K562 (cell line): Measurements from ENCODE around the gene RND1. TPM values are rescaled to one million over a fixed set of nuclear protein-coding genes. Genes with fewer than 3 reads are reported as not detected.
"Not testable (repeated sequence)": the region's sequence is repeated elsewhere in the genome, so short reads cannot be mapped to it uniquely, and the experiment has no call there.

ENCODE experiments used
- ATAC-seq: fragments of 200-7000 bp; cut with Tn5 transposase; 3 replicates; pipeline ENCODE4 v1.9.1; 2020; ENCODE audit warnings: moderate library complexity
- BruUV-seq: library from RNA; stranded (reverse); fragments of 400-500 nt; replicated peaks from 2 replicates; lab custom pipeline; 2021; lab: Mats Ljungman, UMichigan
- CTCF ChIA-PET: fragments of 300-600 bp; formaldehyde crosslinking; extraction: SDS; loops from one replicate; lab custom pipeline; 2021; ENCODE audit warnings: low intra/inter-chr PET ratio; lab: Yijun Ruan, JAX
- POLR2A ChIA-PET: fragments of 300-600, 350-650 bp; sonication (Branson Sonifier 250); formaldehyde crosslinking; extraction: SDS; loops from one replicate; lab custom pipeline; 2021; ENCODE audit warnings: antibody characterized with exemption, inconsistent platforms; lab: Yijun Ruan, JAX
- DNase-seq, 4 experiments: peaks; one replicate each; pipeline versions ENCODE4 v3.0.0 to v3.0.0-alpha.2; 2011 to 2018; ENCODE audit warnings: low spot score in 3 of 4, mixed read lengths in 3 of 4; ENCODE audit errors: extremely low read depth in 1 of 4
- FAIRE-seq: peaks from 2 replicates; lab custom pipeline; 2011; peaks lifted over from hg19 to GRCh38; lab: Jason Lieb, UNC
- H2AFZ ChIP-seq: 2 replicates; pipeline ENCODE4 v1.6.0; 2011; ENCODE audit warnings: low read depth, low read length, control low read depth, inconsistent platforms
- H3K27ac ChIP-seq: fragments of 200-600 bp; 3 replicates; pipeline ENCODE4 v1.8.0; 2011; ENCODE audit warnings: low read depth, mild to moderate bottlenecking, control low read depth, inconsistent platforms, low read length, moderate library complexity, mixed read lengths; ENCODE audit errors: extremely low read depth
- H3K27me3 ChIP-seq, 2 experiments: fragments of 300-600 bp in 1 of 2; 2 replicates in 1 of 2; 3 replicates in 1 of 2; pipeline versions ENCODE4 v1.6.0 to v1.8.0; 2011; ENCODE audit warnings: inconsistent platforms in 2 of 2, low read length in 2 of 2, mild to moderate bottlenecking in 1 of 2, mixed read lengths in 1 of 2, moderate library complexity in 1 of 2; ENCODE audit not compliant: control insufficient read depth in 2 of 2, insufficient read depth in 2 of 2
- H3K36me3 ChIP-seq: fragments of 300-600 bp; 3 replicates; pipeline ENCODE4 v1.8.0; 2011; ENCODE audit warnings: mild to moderate bottlenecking, low read length, inconsistent platforms; ENCODE audit not compliant: control insufficient read depth, insufficient read depth
- H3K4me1 ChIP-seq, 2 experiments: fragments of 200-600 bp in 1 of 2; replicated peaks in 1 of 2; 2 replicates in 1 of 2; 3 replicates in 1 of 2; pipeline versions ENCODE4 v1.5.1 to v1.8.0; 2011; ENCODE audit warnings: inconsistent platforms in 2 of 2, low read length in 2 of 2, mild to moderate bottlenecking in 1 of 2, mixed read lengths in 1 of 2, moderate library complexity in 1 of 2; ENCODE audit not compliant: control insufficient read depth in 2 of 2, insufficient read depth in 2 of 2
- H3K4me2 ChIP-seq: 2 replicates; pipeline ENCODE4 v1.6.1; 2011; ENCODE audit warnings: low read length, control low read depth, inconsistent platforms, mixed read lengths; ENCODE audit not compliant: insufficient read depth
- H3K4me3 ChIP-seq: fragments of 200-600 bp; sonication (generic), shearing (Covaris generic); 2 replicates; pipeline ENCODE4 v1.5.1; 2016; ENCODE audit warnings: control low read depth, inconsistent platforms
- H3K79me2 ChIP-seq: fragments of 200-600 bp; 3 replicates; pipeline ENCODE4 v1.8.0; 2011; ENCODE audit warnings: low read length, inconsistent platforms; ENCODE audit not compliant: control insufficient read depth, insufficient read depth
- H3K9ac ChIP-seq, 2 experiments: 2 replicates each; pipeline versions ENCODE4 v1.6.0 to v1.6.1; 2011; ENCODE audit warnings: low read depth in 2 of 2, low read length in 2 of 2, control low read depth in 1 of 2, inconsistent platforms in 1 of 2, mild to moderate bottlenecking in 1 of 2, mixed read lengths in 1 of 2; ENCODE audit not compliant: insufficient read depth in 1 of 2
- H3K9me1 ChIP-seq: one replicate; pipeline ENCODE4 v1.6.0; 2011; ENCODE audit warnings: inconsistent platforms, mild to moderate bottlenecking, low read length, moderate library complexity; ENCODE audit not compliant: control insufficient read depth, insufficient read depth
- H3K9me3 ChIP-seq: replicated peaks from 2 replicates; pipeline ENCODE4 v1.5.1; 2011; ENCODE audit warnings: low read depth, low read length, inconsistent platforms; ENCODE audit not compliant: control insufficient read depth, insufficient read depth
- H4K20me1 ChIP-seq: replicated peaks from 2 replicates; pipeline ENCODE4 v1.6.1; 2011; ENCODE audit warnings: low read length, inconsistent platforms, mixed read lengths; ENCODE audit not compliant: control insufficient read depth, insufficient read depth
- C11orf30 ChIP-seq: fragments of 450-650 bp; IDR thresholded peaks from 2 replicates; pipeline ENCODE4 v1.6.1; 2016; ENCODE audit warnings: low read depth, mild to moderate bottlenecking
- CC2D1A ChIP-seq: fragments of 450-650 bp; IDR thresholded peaks from 2 replicates; pipeline ENCODE4 v1.6.1; 2017; ENCODE audit warnings: mild to moderate bottlenecking
- CXXC5 ChIP-seq: fragments of 250-450 bp; sonication (Bioruptor Pico); IDR thresholded peaks from 2 replicates; pipeline ENCODE4 v1.8.0; 2022; ENCODE audit warnings: inconsistent platforms, mild to moderate bottlenecking, moderate library complexity
- HCFC1 ChIP-seq: IDR thresholded peaks from 2 replicates; pipeline ENCODE4 v1.6.1; 2012; ENCODE audit warnings: low read depth, low read length, improper control_type of control experiment
- HDAC2 ChIP-seq: fragments of 450-650 bp; IDR thresholded peaks from 2 replicates; pipeline ENCODE4 v1.6.1; 2016; ENCODE audit warnings: mild to moderate bottlenecking
- KDM5B ChIP-seq: fragments of 200-600 bp; sonication (generic); IDR thresholded peaks from 2 replicates; pipeline ENCODE4 v1.6.1; 2012; ENCODE audit warnings: low read depth, mild to moderate bottlenecking, moderate library complexity, low read length, control low read depth, inconsistent platforms; ENCODE audit not compliant: insufficient replicate concordance
- MAX ChIP-seq: sonication (generic); formaldehyde crosslinking; IDR thresholded peaks from 2 replicates; pipeline ENCODE4 v1.9.0; 2022; ENCODE audit warnings: mild to moderate bottlenecking, missing genetic modification reagents
- MAZ ChIP-seq, 2 experiments: fragments of 450-650 bp in 1 of 2; sonication (generic) in 1 of 2; formaldehyde crosslinking; IDR thresholded peaks in 1 of 2; conservative IDR thresholded peaks in 1 of 2; 2 replicates each; pipeline versions ENCODE4 v1.4.0 to v1.5.0; 2020; ENCODE audit warnings: mild to moderate bottlenecking in 1 of 2, missing genetic modification reagents in 1 of 2
- MXI1 ChIP-seq: IDR thresholded peaks from 2 replicates; pipeline ENCODE4 v1.6.1; 2011; ENCODE audit warnings: low read depth, mild to moderate bottlenecking, improper control_type of control experiment, low read length
- PTBP1 ChIP-seq: fragments of 200-400 bp; formaldehyde crosslinking; IDR thresholded peaks from 2 replicates; pipeline ENCODE4 v1.6.1; 2017; ENCODE audit warnings: low read depth, low read length
- RBM17 ChIP-seq: fragments of 200-400 bp; formaldehyde crosslinking; IDR thresholded peaks from 2 replicates; pipeline ENCODE4 v1.6.1; 2017; ENCODE audit warnings: low read depth, mild to moderate bottlenecking, low read length, borderline replicate concordance
- SRSF9 ChIP-seq: fragments of 200-400 bp; formaldehyde crosslinking; IDR thresholded peaks from 2 replicates; pipeline ENCODE4 v1.6.1; 2017; ENCODE audit warnings: low read depth, low read length, borderline replicate concordance
- ZEB2 ChIP-seq: fragments of 450-650 bp; IDR thresholded peaks from 2 replicates; pipeline ENCODE4 v1.6.1; 2016
- ZNF134 ChIP-seq: fragments of 250-450 bp; sonication (Bioruptor Pico); conservative IDR thresholded peaks from 2 replicates; pipeline ENCODE4 v1.4.0; 2020
- ZNF445 ChIP-seq: fragments of 250-450 bp; sonication (Bioruptor Pico); IDR thresholded peaks from 2 replicates; pipeline ENCODE4 v1.4.0; 2020; ENCODE audit warnings: low read depth, mild to moderate bottlenecking, moderate library complexity
- WGBS: fragments of 100-300 bp; shearing (Covaris generic); methylation state at CpG from one replicate; pipeline ENCODE4 v1.1.6; 2016; ENCODE audit warnings: low coverage, mixed read lengths; ENCODE audit not compliant: insufficient coverage; ENCODE audit errors: missing lambda C conversion rate; 5-methylcytosine and 5-hydroxymethylcytosine counted together
- in situ Hi-C: fragments of 300-500 bp; cut with MboI; formaldehyde crosslinking; loops from 4 replicates; pipeline ENCODE4 v1.15.0; 2018; ENCODE audit warnings: inconsistent platforms, mixed read lengths
- intact Hi-C: fragments of 100-400 bp; cut with micrococcal nuclease; formaldehyde crosslinking; loops from 2 replicates; pipeline ENCODE4 v1.14.2; 2022
- polyA plus RNA-seq, 8 experiments: library from polyadenylated mRNA; depleted of rRNA in 4 of 8; stranded (reverse) in 5 of 8; unstranded in 3 of 8; fragments of >200 nt; fragmentation: Nextera tagmentation in 2 of 8; fragmentation: Illumina TruSeq in 1 of 8; extraction: Ambion mirVana in 2 of 8; extraction: Trizol in 1 of 8; gene quantifications; 2 replicates each; pipeline versions ENCODE4 v1.2.1 to v1.2.3, GENCODE V29; 2011 to 2014; ENCODE audit warnings: inconsistent platforms in 1 of 8, missing spikeins in 1 of 8
- total RNA-seq, 7 experiments: library from RNA; depleted of rRNA in 6 of 7; stranded (reverse); fragments of >200 nt in 6 of 7; fragmentation: Illumina TruSeq in 2 of 7; extraction: Trizol in 2 of 7; gene quantifications; 2 replicates each; pipeline versions ENCODE4 v1.2.1 to v1.2.3, GENCODE V29; 2011 to 2021; ENCODE audit warnings: low replicate concordance in 1 of 7
- TF ChIP-seq, protein P1 (sequence below): conservative IDR thresholded peaks from 2 replicates; pipeline ENCODE4 v1.6.1; 2011; ENCODE audit warnings: low read depth, mild to moderate bottlenecking, low read length; ENCODE audit not compliant: control insufficient read depth
- TF ChIP-seq, protein P2 (sequence below): fragments of 250-450 bp; sonication (Bioruptor Pico); IDR thresholded peaks from 2 replicates; pipeline ENCODE4 v1.5.1; 2021; ENCODE audit warnings: mild to moderate bottlenecking

The RND1 gene
- total and polyA plus RNA-seq, 9 of the 15 experiments (the other 6 are each of a cell fraction or from before 2014, with no cell fraction given), result 0.18 to 0.78 (median 0.58) TPM; not detected in 2

DNA sequence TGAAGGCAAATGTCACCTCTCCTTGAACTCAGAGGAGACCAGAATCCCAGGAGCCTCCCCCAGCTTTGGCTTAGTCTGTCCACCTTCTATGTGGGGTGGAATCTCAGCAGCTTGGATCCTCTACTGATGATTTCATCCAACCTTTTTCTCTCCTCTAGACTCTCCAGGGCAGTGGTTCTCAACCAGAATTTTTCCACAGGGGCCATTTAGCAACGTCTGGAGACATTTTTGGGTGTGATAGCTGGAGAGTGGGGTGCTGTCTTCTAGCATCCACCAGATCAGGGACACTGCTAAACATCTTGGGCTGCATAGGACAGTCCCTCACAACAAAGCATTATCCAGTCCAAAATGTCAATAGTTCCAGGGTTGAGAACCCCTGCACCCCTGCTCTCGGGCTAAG, 9.3 kb downstream of the RND1 start:
- no peak overlapping the region for H3K27ac ChIP-seq
- DNase-seq, result no peak

GRCh38 chr12:48854932-48855331, 10.7 kb downstream of the RND1 start:
- Histone ChIP-seq H3K36me3 (peaks cover 10% of the 10 kb centered on the region), H3K79me2 (peaks cover 29% of the 10 kb centered on the region), H3K4me1 (peaks cover 6 to 12% of the 10 kb centered on the region in 2 experiments; a peak in 4 of 5 replicates)
- BruUV-seq, H3K9me1 ChIP-seq, DNase-seq, ATAC-seq, H3K9me3 ChIP-seq, intact Hi-C loops, H3K4me3 ChIP-seq, H4K20me1 ChIP-seq, FAIRE-seq, H3K27me3 ChIP-seq, in situ Hi-C loops, H3K4me2 ChIP-seq, H3K9ac ChIP-seq, H2AFZ ChIP-seq, H3K27ac ChIP-seq: not testable (repeated sequence)
- POLR2A ChIA-PET, result interaction anchor here (1.5 to 1.9 kb wide), 2 partner anchors 11 to 28 kb away, joined by 3 to 8 read pairs; partner anchors contain the start of gene RND1
- CTCF ChIA-PET, result interaction anchor here (3.4 kb wide), 1 partner anchor 82 kb away, joined by 29 read pairs; no protein-coding TSS in a partner anchor
- WGBS, result 40% methylated on average over 10 of the region's 10 CpGs

More for the DNA sequence above, 9.3 kb downstream of the RND1 start:
- Histone ChIP-seq H3K4me2 (no peak overlapping the region), H4K20me1 (no peaks in the 10 kb centered on the region), H3K9ac (no peak overlapping the region), H3K9me3 (no peaks in the 10 kb centered on the region), H3K9me1 (no peaks in the 10 kb centered on the region), H3K4me3 (no peak overlapping the region), H2AFZ (no peak overlapping the region), H3K4me1 (peaks cover 0 to 3% of the 10 kb centered on the region in 2 experiments; a peak in 3 of 5 replicates), H3K27me3 (peaks cover 3 to 12% of the 10 kb centered on the region in 2 experiments; a peak in 2 of 5 replicates), H3K36me3 (no peaks in the 10 kb centered on the region), H3K79me2 (peaks cover 14% of the 10 kb centered on the region)
- in situ Hi-C loops (no loop called here), intact Hi-C loops (no loop called here)
- BruUV-seq, result no TSS peak
- FAIRE-seq (no peak), ATAC-seq (no peak)
- CTCF ChIA-PET, result no interaction called here
- 6% methylated on average over 2 of the region's 2 CpGs for WGBS
- TF ChIP-seq RBM17 (no peak), MXI1 (no peak), ZNF445 (CRISPR knock-in tag) (no peak), ZNF134 (CRISPR knock-in tag) (no peak), HCFC1 (no peak), KDM5B (no peak), SRSF9 (no peak), PTBP1 (no peak), ZEB2 (no peak), HDAC2 (no peak), MAX (CRISPR knock-in tag) (no peak), C11orf30 (no peak), CC2D1A (no peak), CXXC5 (CRISPR knock-in tag) (no peak), MAZ (CRISPR knock-in tag; conservative IDR thresholded peaks at IDR 0.05 in 1 of 2, IDR thresholded peaks at IDR 0.05 in 1 of 2) (no peak)
- TF ChIP-seq, protein P1, sequence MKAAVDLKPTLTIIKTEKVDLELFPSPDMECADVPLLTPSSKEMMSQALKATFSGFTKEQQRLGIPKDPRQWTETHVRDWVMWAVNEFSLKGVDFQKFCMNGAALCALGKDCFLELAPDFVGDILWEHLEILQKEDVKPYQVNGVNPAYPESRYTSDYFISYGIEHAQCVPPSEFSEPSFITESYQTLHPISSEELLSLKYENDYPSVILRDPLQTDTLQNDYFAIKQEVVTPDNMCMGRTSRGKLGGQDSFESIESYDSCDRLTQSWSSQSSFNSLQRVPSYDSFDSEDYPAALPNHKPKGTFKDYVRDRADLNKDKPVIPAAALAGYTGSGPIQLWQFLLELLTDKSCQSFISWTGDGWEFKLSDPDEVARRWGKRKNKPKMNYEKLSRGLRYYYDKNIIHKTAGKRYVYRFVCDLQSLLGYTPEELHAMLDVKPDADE, result no peak
- TF ChIP-seq, protein P2, sequence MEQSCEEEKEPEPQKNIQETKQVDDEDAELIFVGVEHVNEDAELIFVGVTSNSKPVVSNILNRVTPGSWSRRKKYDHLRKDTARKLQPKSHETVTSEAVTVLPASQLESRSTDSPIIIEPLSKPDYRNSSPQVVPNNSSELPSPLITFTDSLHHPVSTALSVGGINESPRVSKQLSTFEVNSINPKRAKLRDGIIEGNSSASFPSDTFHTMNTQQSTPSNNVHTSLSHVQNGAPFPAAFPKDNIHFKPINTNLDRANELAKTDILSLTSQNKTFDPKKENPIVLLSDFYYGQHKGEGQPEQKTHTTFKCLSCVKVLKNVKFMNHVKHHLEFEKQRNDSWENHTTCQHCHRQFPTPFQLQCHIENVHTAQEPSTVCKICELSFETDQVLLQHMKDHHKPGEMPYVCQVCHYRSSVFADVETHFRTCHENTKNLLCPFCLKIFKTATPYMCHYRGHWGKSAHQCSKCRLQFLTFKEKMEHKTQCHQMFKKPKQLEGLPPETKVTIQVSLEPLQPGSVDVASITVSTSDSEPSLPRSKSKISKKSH, result no peak
- POLR2A ChIA-PET, result interaction anchor here (0.7 to 1.9 kb wide), 4 partner anchors 9 to 33 kb away, joined by 3 to 8 read pairs (median 3); partner anchors contain the start of gene RND1
